Activated CD8-positive, alpha-beta memory T cell treated with anti-CD3 and anti-CD28 coated beads for 48 hours (primary cell): Measurements from ENCODE around the gene NDUFS6.

ENCODE experiments used
- DNase-seq, 3 experiments: peaks; one replicate each; pipeline ENCODE4 v3.0.0-alpha.2; 2020; ENCODE audit warnings: low read depth in 2 of 3, low spot score in 2 of 3

Gene NDUFS6

GRCh38 chr5:1801222-1801966 is at the start of gene NDUFS6:
Gene NDUFS6, plus strand, starts transcription at chr5:1801407. Its CDS starts 11 bp downstream, at chr5:1801418.
- DNase-seq = peak; percentile 64 to 71 (median 69)

GRCh38 chr5:1751864-1752822 is 49.1 kb upstream of the NDUFS6 start:
- DNase-seq = no peak

GRCh38 chr5:1752881-1753280 is 48.3 kb upstream of the NDUFS6 start:
- no peak for DNase-seq

GRCh38 chr5:1753490-1753889 is 47.7 kb upstream of the NDUFS6 start:
- DNase-seq = no peak

GRCh38 chr5:1754531-1755220 is 46.5 kb upstream of the NDUFS6 start:
- DNase-seq = no peak

- DNase-seq = no peak
Measured at GRCh38 chr5:1755321-1755949, 45.8 kb upstream of the NDUFS6 start.

GRCh38 chr5:1756481-1756880 is 44.7 kb upstream of the NDUFS6 start:
- no peak for DNase-seq

GRCh38 chr5:1757511-1757910 is 43.7 kb upstream of the NDUFS6 start:
- no peak for DNase-seq

GRCh38 chr5:1758574-1758973 is 42.6 kb upstream of the NDUFS6 start:
- no peak for DNase-seq

GRCh38 chr5:1759378-1759970 is 41.7 kb upstream of the NDUFS6 start:
- no peak for DNase-seq

- no peak for DNase-seq
Measured at GRCh38 chr5:1760231-1760630, 41.0 kb upstream of the NDUFS6 start.

- no peak for DNase-seq
Measured at GRCh38 chr5:1760656-1761452, 40.4 kb upstream of the NDUFS6 start.

- no peak for DNase-seq
Measured at GRCh38 chr5:1761453-1761755, 39.8 kb upstream of the NDUFS6 start.

GRCh38 chr5:1762121-1762882 is 38.9 kb upstream of the NDUFS6 start:
- DNase-seq = no peak

GRCh38 chr5:1762883-1763547 is 38.2 kb upstream of the NDUFS6 start:
- DNase-seq = no peak

- no peak for DNase-seq
Measured at GRCh38 chr5:1763548-1763911, 37.7 kb upstream of the NDUFS6 start.

- no peak for DNase-seq
Measured at GRCh38 chr5:1763960-1764605, 37.1 kb upstream of the NDUFS6 start.

- no peak for DNase-seq
Measured at GRCh38 chr5:1764606-1764960, 36.6 kb upstream of the NDUFS6 start.
